GM21619 (cell line): ENCODE results near the gene ARHGEF26.
A peak's percentile ranks its signal among the peaks of the same experiment; 100 is the strongest.

ENCODE experiments used
- ATAC-seq: cut with Tn5 transposase; IDR thresholded peaks from one replicate; pipeline ENCODE4 v1.9.1; 2021; ENCODE audit not compliant: unreplicated experiment

The ARHGEF26 gene

DNA sequence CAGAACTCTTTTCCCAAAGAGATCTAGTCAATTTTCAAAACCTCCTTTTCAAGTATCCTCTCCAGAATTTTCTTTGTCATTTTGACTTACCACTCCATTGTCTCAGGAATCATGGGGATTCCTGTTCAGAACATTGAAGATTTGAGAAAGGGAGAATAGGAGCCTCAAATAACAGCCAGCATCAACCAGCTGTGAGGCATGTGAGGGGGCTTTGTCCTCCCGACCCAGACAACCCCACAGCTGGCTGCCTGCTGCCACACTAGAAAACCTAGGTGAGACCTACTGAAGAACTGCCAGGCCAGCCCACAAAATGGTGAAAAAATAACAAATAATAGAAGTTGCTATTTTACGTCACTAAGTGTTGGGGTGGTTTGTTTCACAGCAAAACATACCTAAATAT lies 5.9 kb upstream of the ARHGEF26 start:
- no peak for ATAC-seq

GRCh38 chr3:154119951-154120350 lies 1.2 kb upstream of the ARHGEF26 start:
- no peak for ATAC-seq

- ATAC-seq = peak; percentile 36
Observed at GRCh38 chr3:154121701-154122551, 736 bp downstream of the ARHGEF26 start.

GRCh38 chr3:154122552-154122911 lies 1.3 kb downstream of the ARHGEF26 start:
- no peak for ATAC-seq

DNA sequence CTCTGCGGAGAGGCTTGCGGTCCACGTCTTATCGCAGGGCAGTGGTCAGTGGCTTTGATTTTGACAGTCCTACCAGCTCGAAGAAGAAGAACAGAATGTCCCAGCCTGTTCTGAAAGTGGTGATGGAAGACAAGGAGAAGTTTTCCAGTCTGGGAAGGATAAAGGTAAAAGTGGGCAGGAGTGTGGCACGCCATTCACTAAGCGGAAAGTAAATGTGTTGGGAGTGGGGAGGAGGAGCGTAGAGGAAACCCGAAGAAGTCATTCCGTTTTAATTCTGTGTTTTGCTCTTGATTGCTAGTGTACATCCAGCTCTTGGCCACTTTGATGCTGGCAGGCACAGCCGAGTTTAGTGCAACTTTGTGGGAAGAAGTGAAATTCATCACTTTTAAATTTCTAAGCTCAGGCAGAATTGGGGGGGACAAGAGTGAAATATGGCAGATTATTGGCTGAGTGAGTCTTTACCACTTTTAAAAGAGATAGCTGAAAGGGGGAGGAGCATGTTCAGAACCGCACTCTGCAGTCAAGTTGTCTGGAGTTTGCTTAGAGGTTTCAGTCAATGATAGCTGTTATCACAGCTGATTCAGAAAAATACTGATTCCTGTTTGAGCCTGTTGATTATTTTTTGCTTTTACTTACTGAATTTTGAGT lies 1.8 kb downstream of the ARHGEF26 start:
- ATAC-seq = no peak

- ATAC-seq = no peak
Observed at GRCh38 chr3:154123906-154124305, 2.7 kb downstream of the ARHGEF26 start.

- no peak for ATAC-seq
Observed at GRCh38 chr3:154125378-154126030, 4.3 kb downstream of the ARHGEF26 start.

GRCh38 chr3:154126651-154127050 lies 5.5 kb downstream of the ARHGEF26 start:
- ATAC-seq = no peak

DNA sequence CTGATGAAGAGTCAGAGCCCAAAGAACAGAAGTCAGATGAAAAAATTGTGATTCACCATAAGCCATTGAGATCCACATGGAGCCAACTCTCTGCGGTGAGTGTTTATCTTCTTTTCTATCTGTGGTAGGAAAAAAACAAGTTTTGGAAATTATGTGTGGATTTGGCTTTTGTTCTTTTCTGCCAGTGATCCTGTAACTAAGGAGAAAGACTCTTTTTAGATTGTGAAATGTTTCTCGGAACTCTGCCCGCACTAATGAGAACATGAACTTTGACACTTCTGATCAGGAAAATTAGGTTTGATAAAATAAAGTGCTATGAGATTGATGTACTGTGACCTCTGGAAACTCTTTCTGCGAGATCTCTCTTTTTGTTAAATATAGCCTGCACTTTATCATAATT lies 8.4 kb downstream of the ARHGEF26 start:
- ATAC-seq = no peak

- no peak for ATAC-seq
Observed at GRCh38 chr3:154130540-154130939, 9.3 kb downstream of the ARHGEF26 start.

- ATAC-seq = no peak
Observed at GRCh38 chr3:154131830-154132229, 10.6 kb downstream of the ARHGEF26 start.

DNA sequence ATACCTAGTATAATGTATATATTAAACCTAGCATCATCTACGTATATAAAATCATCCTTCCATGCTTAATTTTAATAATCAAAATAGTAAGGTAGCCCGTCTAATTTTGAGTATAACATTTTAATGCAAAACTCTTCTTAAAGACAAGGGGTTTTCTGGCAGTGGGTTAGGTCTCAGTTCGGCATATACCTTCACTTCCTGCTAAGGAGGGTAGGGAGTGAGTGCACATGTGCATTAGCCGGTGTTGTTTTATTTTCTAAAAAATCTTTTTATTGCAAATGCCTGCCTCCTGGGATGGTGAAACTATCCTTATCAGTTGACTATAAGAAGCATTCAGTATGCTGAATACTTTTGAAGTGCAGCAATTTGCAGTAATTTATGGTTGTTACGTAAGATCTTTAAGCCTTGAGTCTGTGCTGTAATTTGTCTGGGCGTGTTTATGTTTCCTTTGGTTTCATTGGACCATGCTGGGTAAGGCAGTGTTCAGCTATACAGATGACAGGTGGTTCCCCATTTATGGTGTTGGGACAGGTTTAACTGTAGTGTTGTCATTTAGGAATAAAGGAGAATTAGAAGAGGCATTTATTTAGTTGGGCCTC lies 11.7 kb downstream of the ARHGEF26 start:
- ATAC-seq = no peak

DNA sequence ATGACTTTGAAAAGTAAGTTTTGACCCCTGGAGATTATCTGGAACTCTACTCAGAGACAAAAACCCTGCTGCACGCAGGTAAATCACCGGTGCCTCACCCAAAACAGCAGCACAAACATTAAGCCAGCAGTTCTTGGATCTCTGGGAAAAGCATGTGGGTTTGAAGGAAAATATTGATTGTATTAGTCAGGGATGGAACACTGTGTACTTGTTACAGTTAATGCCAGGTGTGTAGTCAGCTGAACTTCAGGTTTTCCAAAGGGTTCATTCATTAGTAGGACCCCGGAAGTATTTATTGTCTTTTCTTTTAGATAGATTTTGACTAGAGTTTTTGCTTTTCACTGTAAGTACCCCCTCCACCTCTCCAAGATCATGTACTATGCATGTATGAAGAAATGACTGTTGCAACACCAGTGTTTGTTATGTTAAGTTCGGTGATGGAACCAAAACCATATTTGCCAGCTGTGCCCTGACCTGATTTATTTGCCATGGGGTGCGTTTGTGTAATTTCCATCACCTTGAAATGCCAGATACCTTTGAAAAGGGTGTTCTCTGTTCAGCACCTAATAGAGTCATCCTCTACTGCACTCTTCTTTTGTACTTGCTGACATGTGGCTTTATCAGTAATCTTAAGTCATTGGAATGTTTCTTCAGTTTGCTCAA lies 14.5 kb downstream of the ARHGEF26 start:
- no peak for ATAC-seq

- ATAC-seq = no peak
Observed at GRCh38 chr3:154137036-154137435, 15.8 kb downstream of the ARHGEF26 start.

DNA sequence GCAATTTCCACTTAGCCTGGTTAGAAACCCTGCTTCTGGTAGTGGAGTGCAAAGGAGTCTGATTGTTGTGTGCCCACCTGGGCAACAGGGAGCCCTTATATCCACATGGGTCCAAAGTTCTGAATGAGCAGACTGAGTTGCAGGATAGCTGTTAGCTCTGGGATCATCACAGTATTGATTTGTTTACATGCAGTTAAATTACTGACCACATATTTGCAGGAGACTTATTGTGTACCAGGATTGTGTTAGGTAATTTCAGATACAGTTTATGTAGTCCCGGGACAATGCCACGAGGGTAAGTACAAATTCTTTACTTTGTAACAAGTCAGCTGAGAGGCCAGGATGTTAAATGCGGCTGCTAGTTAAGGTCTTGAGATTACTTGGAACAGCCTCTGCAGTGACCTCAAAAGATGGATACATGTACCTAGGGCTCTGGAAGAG lies 18.8 kb downstream of the ARHGEF26 start:
- no peak for ATAC-seq

DNA sequence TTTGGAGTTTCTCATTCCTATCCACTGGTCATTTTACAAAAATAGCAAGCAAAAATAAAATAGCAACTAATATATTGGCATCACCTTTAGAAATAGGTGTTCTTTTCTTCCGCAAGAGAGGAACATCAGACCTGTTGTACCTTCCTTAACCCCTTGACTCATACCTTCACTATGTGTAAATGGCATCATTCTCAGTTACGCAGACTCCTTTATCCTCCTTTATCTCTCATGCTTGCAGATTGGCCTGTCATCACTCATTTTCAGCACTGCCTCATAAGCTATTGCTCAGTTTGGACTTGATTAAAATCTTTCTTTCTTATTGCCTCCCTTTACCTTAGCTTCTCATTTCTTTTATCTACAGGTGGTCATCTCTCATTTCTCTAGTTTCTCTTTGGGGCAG lies 21.4 kb downstream of the ARHGEF26 start:
- no peak for ATAC-seq

- ATAC-seq = no peak
Observed at GRCh38 chr3:154143873-154144272, 22.7 kb downstream of the ARHGEF26 start.

DNA sequence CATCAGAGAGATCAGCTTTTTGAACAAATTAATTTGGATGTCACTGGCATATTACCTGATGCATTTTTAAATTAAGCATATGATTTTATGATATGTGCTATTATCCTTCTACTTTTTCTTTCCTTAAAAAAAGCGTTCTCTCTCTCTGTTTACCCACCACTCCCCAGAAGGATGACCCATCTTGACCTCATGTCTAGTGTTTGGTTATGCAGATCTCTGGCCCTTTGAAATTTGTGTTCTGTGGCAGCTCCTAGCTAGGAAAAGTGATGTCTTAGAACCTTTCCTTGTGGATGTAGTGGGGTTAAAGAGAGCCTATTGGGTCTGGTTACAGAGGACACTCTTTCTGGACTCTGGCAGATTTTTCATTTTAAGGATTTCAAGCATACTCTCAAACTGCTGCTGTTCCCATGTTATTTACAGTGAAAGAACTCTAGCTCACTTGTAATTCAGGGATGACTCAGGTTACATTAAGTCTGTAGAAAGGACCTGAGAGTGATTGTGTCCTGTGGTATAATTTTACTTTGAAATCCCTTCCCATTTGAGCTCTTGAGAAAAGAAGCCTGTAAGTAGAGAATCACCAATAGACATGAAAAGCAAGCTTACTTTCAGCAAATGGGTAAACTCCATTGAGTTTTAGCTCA lies 23.8 kb downstream of the ARHGEF26 start:
- no peak for ATAC-seq

DNA sequence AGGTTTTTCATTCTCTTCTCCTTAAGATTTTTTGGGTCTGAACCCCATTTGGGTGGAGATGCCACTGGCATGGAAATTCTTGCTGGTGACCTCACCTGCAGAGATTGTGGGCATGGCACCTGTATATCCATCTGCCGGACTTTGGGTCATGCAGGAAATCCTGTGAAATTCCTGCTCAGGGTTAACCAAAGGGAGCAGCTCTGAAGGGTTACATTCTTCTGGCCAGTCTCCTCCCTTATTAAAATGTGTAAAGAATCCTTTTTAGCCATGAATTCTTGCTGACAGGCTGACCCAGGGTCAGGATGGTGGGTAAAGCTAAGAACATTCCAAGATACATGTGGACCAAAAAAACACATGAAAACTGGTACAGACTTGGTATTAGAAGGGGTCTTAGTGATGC lies 27.4 kb downstream of the ARHGEF26 start:
- ATAC-seq = no peak

DNA sequence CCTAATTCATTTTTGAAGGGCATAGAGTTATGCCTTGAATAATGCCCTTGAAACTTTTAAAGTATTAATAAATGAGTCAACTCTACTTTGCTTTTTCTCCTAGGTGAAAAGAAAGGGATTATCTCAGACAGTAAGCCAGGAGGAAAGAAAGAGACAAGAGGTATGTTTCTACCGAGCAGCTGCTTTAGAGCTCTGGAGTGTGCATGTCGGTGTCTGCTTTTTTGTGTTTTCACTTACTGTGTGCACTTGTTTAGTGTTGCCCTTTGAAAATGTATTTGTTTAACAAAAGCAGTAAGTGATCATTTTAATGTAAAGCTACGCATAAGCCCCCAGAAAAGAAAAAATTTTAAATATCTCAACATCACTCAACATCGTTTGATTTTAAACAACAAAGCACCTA lies 28.1 kb downstream of the ARHGEF26 start:
- ATAC-seq = no peak

DNA sequence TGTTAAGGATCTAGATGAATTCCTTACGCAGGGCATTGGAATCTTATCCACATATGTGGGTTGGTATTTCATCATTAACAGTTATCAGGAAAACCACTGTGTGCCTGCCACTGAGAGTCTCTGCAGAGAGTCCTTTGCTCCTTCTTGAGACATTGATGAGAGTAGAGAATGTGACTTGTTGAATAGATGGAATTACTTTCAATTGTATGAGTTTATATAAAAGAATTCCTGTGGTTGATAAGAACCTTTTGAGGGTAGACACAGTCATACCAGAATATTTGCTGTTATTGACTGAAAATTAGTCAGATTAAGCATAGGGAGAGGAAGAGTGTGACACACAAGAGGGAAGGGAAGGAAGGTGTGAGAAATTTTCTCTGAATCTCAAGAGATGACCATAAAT lies 30.8 kb downstream of the ARHGEF26 start:
- ATAC-seq = no peak
